Stomach (tissue), 9 donors: Measurements from ENCODE around the gene CLOCK. TPM values are rescaled to one million over a fixed set of nuclear protein-coding genes. Genes with fewer than 3 reads are reported as not detected.

ENCODE experiments used
- DNase-seq, 2 donors: peaks; one replicate each; pipeline versions ENCODE4 v3.0.0 to v3.0.0-alpha.2; 2013 to 2019
- H3K27ac ChIP-seq, 5 donors: fragments of 200-600 bp in 4 of 5; sonication (generic) in 4 of 5; one replicate each; pipeline ENCODE4 v1.5.1; 2013 to 2019; ENCODE audit warnings: mild to moderate bottlenecking in 1 of 5, moderate library complexity in 1 of 5
- H3K27me3 ChIP-seq, 3 donors: fragments of 200-600 bp; sonication (generic); one replicate each; pipeline ENCODE4 v1.5.1; 2017 to 2019; ENCODE audit warnings: mixed run types in 1 of 3
- H3K36me3 ChIP-seq, 4 donors: fragments of 200-600 bp; sonication (generic); 1 replicate in 3 of 4; 2 replicates in 1 of 4; pipeline ENCODE4 v1.5.1; 2016 to 2019
- H3K4me1 ChIP-seq, 4 donors: fragments of 200-600 bp; sonication (generic); one replicate each; pipeline ENCODE4 v1.5.1; 2016 to 2019
- H3K4me3 ChIP-seq, 4 donors: fragments of 200-600 bp; sonication (generic) in 3 of 4; one replicate each; pipeline ENCODE4 v1.5.1; 2016 to 2019; ENCODE audit warnings: mild to moderate bottlenecking in 1 of 4
- H3K9me3 ChIP-seq, 4 donors: fragments of 200-600 bp; sonication (generic); one replicate each; pipeline ENCODE4 v1.5.1; 2016 to 2019
- EP300 ChIP-seq: sonication (generic); formaldehyde crosslinking; IDR thresholded peaks from one replicate; pipeline ENCODE4 v1.6.1; 2017; ENCODE audit warnings: antibody characterized with exemption
- POLR2A ChIP-seq, 4 donors: fragments of 450-650 bp; IDR thresholded peaks; one replicate each; pipeline ENCODE4 v1.6.1; 2016; ENCODE audit warnings: antibody characterized with exemption in 4 of 4, control low read depth in 2 of 4, mild to moderate bottlenecking in 1 of 4, moderate library complexity in 1 of 4
- POLR2AphosphoS5 ChIP-seq, 3 donors: sonication (generic); formaldehyde crosslinking; IDR thresholded peaks; one replicate each; pipeline ENCODE4 v1.6.1; 2016; ENCODE audit warnings: antibody characterized with exemption in 3 of 3
- WGBS, 5 donors: extraction: QIAGEN DNeasy Blood & Tissue Kit in 3 of 5; methylation state at CpG; one replicate each; pipeline versions ENCODE4 v1.1.5 to v1.1.7; 2013 to 2018; 5-methylcytosine and 5-hydroxymethylcytosine counted together
- intact Hi-C: fragments of 100-400 bp; cut with DNase I; formaldehyde crosslinking; loops from one replicate; pipeline ENCODE4 v1.15.1; 2023; ENCODE audit warnings: low total_unique reads
- polyA plus RNA-seq, 3 donors: library from polyadenylated mRNA; stranded (reverse); fragments of 200-250 nt; gene quantifications; one replicate each; pipeline ENCODE4 v1.2.3, GENCODE V29; 2013
- total RNA-seq, 5 donors: library from RNA; depleted of rRNA; stranded (reverse); fragments of >200 nt; gene quantifications; one replicate each; pipeline versions ENCODE4 v1.1.0 to v1.2.3, GENCODE V29; 2014 to 2016
- TF ChIP-seq, protein P1 (sequence below), 7 experiments: fragments of 450-650 bp in 4 of 7; fragments of 200-600 bp in 3 of 7; sonication (generic) in 3 of 7; IDR thresholded peaks; one replicate each; pipeline ENCODE4 v1.5.1; 2016 to 2019; ENCODE audit warnings: antibody characterized with exemption in 7 of 7, control low read depth in 2 of 7, mild to moderate bottlenecking in 1 of 7
- donor health status: healthy with polysubstance abuse.
- donor health status: Bipolar disorder and iron deficiency.
- donor health status: healthy.

Gene CLOCK
- total and polyA plus RNA-seq, 8 donors = 3.2 to 123 (median 21.4) TPM

DNA sequence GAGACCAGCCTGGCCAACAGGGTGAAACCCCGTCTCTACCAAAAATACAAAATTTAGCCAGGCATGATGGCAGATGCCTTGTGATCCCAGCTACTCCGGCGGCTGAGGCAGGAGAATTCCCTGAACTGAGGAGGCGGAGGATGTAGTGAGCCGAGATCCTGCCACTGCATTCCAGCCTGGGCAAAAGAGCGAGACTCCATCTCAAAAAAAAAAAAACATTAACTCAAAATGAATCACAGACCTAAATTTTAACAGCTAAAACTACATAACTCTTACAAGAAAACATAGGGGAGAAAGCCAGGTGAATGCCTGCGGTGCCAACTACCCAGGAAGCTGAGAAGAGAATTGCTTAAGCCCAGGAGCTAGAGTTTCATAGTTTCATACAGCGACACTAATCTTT, 96.1 kb downstream of the CLOCK start:
- no peak for TF ChIP-seq POLR2A (IDR thresholded peaks at IDR 0.05)
- no peak for TF ChIP-seq POLR2AphosphoS5 (IDR thresholded peaks at IDR 0.05)
- TF ChIP-seq, protein P1, sequence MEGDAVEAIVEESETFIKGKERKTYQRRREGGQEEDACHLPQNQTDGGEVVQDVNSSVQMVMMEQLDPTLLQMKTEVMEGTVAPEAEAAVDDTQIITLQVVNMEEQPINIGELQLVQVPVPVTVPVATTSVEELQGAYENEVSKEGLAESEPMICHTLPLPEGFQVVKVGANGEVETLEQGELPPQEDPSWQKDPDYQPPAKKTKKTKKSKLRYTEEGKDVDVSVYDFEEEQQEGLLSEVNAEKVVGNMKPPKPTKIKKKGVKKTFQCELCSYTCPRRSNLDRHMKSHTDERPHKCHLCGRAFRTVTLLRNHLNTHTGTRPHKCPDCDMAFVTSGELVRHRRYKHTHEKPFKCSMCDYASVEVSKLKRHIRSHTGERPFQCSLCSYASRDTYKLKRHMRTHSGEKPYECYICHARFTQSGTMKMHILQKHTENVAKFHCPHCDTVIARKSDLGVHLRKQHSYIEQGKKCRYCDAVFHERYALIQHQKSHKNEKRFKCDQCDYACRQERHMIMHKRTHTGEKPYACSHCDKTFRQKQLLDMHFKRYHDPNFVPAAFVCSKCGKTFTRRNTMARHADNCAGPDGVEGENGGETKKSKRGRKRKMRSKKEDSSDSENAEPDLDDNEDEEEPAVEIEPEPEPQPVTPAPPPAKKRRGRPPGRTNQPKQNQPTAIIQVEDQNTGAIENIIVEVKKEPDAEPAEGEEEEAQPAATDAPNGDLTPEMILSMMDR (IDR thresholded peaks at IDR 0.05) = no peak
- TF ChIP-seq EP300 = no peak
- H3K27ac ChIP-seq = no peak overlapping the region
- 72 to 98% (median 90%) methylated on average over 8 of the region's 8 CpGs for WGBS, 5 donors
- H3K4me1 ChIP-seq = peaks cover 0 to 7% (median 3%) of the 10 kb centered on the region in 4 donors
- no peaks in the 10 kb centered on the region for H3K9me3 ChIP-seq
- H3K4me3 ChIP-seq = no peak overlapping the region
- no peak for DNase-seq
- H3K27me3 ChIP-seq = no peaks in the 10 kb centered on the region
- intact Hi-C loops = no loop called here
- H3K36me3 ChIP-seq = peaks cover 19 to 83% (median 73%) of the 10 kb centered on the region in 4 donors

DNA sequence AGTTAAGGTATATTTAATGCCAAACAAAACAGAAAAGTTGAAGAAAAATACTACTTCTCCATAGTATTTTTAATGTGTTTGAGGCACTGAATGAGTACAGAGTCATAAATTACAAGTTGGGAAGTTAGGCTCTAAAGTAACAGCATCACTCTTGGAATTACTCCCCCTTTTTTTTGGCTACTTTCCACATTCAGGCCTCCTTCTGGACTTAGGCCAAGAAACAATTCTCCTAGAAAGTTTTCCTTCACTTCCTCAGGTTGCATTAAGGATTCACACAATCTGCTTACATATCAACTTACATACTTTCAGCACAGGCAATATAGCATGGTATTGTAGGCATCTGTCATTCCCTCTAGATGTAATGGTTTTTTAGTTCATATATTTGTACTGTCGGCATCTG, 98.9 kb downstream of the CLOCK start:
- intact Hi-C loops = no loop called here
- H3K36me3 ChIP-seq = peaks cover 18 to 82% (median 77%) of the 10 kb centered on the region in 4 donors
- DNase-seq = peak in 1 of 2 donors; percentile 32
- TF ChIP-seq, protein P1 (IDR thresholded peaks at IDR 0.05) = no peak
- TF ChIP-seq POLR2AphosphoS5 (IDR thresholded peaks at IDR 0.05) = no peak
- no peak for TF ChIP-seq POLR2A (IDR thresholded peaks at IDR 0.05)
- no peak for TF ChIP-seq EP300
- H3K9me3 ChIP-seq = no peaks in the 10 kb centered on the region
- H3K27me3 ChIP-seq = no peaks in the 10 kb centered on the region
- H3K4me1 ChIP-seq = peaks cover 0 to 7% (median 3%) of the 10 kb centered on the region in 4 donors
- 63 to 83% (median 76%) methylated on average over 1 of the region's 1 CpG for WGBS, 5 donors
- no peak overlapping the region for H3K27ac ChIP-seq
- H3K4me3 ChIP-seq = no peak overlapping the region

DNA sequence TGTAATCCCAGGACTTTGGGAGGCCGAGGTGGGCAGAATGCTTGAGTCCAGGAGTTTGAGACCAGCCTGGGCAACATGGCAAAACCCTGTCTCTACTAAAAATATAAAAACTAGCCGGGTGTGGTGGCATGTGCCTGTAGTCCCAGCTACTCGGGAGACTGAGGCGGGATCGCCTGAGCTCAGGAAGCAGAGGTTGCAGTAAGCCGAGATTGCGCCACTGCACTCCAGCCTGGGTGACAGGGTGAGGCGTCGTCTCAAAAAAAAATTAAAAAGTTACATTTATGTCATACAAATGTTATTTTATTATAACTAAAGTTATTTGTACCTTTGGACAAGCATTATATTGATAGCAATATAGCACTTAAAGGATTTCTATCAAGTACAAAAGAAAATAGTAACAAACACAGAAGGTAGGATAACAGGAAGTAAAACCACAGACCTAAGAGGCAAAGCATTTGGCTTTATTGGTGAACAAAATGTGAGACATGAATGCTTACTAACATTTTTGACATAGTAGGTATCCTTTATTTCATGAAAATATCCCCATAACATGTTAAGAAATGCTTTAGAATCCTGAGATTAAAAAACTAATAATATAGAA, 99.5 kb downstream of the CLOCK start:
- 87 to 95% (median 91%) methylated on average over 9 of the region's 9 CpGs for WGBS, 5 donors
- Histone ChIP-seq H3K9me3 (no peaks in the 10 kb centered on the region), H3K4me1 (peaks cover 0 to 7% (median 3%) of the 10 kb centered on the region in 4 donors)

DNA sequence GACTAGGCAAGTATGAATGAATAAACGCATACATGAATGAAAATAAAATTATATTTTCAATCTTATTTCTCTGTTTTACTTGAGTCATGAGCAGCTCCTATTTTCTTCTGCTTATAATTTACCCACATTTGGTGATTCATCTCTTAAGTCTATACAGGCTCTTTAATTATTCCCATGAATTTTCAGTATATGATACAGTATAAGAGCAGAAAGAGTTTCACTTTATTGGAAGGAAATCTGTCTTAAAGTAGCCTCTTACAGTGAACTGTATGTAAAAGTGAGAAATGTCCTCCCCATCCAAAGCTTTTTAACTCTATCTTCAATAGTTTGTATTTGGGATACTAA, 100.2 kb downstream of the CLOCK start:
- no peak overlapping the region for H3K4me3 ChIP-seq
- H3K27me3 ChIP-seq = no peaks in the 10 kb centered on the region
- intact Hi-C loops = no loop called here
- WGBS, 5 donors = 91 to 98% (median 94%) methylated on average over 1 of the region's 1 CpG
- H3K9me3 ChIP-seq = no peaks in the 10 kb centered on the region
- TF ChIP-seq POLR2AphosphoS5 (IDR thresholded peaks at IDR 0.05) = no peak
- TF ChIP-seq, protein P1 (IDR thresholded peaks at IDR 0.05) = no peak
- no peak for TF ChIP-seq POLR2A (IDR thresholded peaks at IDR 0.05)
- TF ChIP-seq EP300 = no peak
- no peak overlapping the region for H3K27ac ChIP-seq
- peaks cover 12 to 82% (median 76%) of the 10 kb centered on the region in 4 donors for H3K36me3 ChIP-seq
- peaks cover 0 to 7% (median 3%) of the 10 kb centered on the region in 4 donors for H3K4me1 ChIP-seq
- DNase-seq = no peak

More for the DNA sequence above, 99.5 kb downstream of the CLOCK start:
- peaks cover 18 to 82% (median 77%) of the 10 kb centered on the region in 4 donors for H3K36me3 ChIP-seq
- TF ChIP-seq POLR2AphosphoS5 (IDR thresholded peaks at IDR 0.05) (no peak), POLR2A (IDR thresholded peaks at IDR 0.05) (no peak)
- TF ChIP-seq, protein P1 (IDR thresholded peaks at IDR 0.05) = no peak
- H3K27me3 ChIP-seq = no peaks in the 10 kb centered on the region
- no peak for DNase-seq
- H3K27ac ChIP-seq = no peak overlapping the region
- intact Hi-C loops = no loop called here
- no peak overlapping the region for H3K4me3 ChIP-seq
